Caki2 (cell line): ENCODE measurements around the gene PLA2G2C. TPM values are rescaled to one million over a fixed set of nuclear protein-coding genes. Genes with fewer than 3 reads are reported as not detected.

ENCODE experiments used
- DNase-seq: peaks from one replicate; pipeline ENCODE4 v3.0.0-alpha.2; 2015; ENCODE audit warnings: low read depth
- in situ Hi-C: cut with HindIII; loops from 2 replicates; pipeline ENCODE4 v1.10.0; 2016; ENCODE audit warnings: low sequenced_read_pairs, low pct_unique_long_range_greater_than_20kb, mixed read lengths
- total RNA-seq: library from RNA; depleted of rRNA; stranded (reverse); fragments of >200 nt; shearing (Covaris generic); gene quantifications from 2 replicates; pipeline ENCODE4 v1.2.3, GENCODE V29; 2014; ENCODE audit warnings: low replicate concordance

The PLA2G2C gene
- total RNA-seq, 1 experiment from 2014 or later = not detected

GRCh38 chr1:20168564-20169491 is 17.5 kb downstream of the PLA2G2C start:
- in situ Hi-C loops = no loop called here
- DNase-seq = no peak

DNA sequence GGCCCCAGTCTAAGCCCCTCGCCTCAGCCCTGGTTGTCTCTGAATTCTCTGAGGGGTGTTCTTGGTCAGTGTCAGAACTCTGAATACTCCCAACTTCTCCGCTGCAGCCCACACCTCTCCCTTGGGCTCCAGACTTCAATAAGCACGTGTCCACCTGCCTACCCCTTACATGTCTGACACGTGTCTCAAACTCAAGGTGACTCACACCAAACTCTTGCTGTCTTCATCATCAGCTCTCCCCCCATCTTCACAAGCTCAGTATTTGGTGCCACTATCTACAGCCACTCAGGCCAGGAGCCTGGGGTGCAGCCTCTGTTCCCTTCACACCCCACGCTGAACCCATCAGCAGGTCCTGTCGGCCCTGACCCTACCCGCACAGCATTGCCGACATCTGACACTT is 19.2 kb downstream of the PLA2G2C start:
- no peak for DNase-seq
- in situ Hi-C loops = no loop called here

DNA sequence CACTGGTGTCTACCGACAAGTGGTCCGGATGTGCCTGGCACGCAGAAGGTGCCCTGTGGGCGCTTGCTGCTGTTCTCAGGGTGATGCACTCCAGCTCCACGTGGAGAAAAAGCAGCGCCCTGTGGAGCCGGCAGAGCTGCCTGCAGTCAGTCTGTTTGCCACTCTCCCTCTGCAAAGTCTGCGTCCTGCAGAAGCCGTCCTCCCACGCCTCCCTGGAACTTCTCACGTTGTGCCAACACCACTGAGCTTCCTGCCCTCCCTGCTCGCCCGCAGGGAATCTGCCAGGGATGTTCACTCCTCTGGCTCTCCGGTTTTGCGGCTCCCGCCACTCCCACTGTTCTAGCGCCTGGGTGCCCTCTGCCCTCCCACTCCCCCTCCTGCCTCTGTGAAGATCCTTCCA is 20.3 kb downstream of the PLA2G2C start:
- no peak for DNase-seq
- in situ Hi-C loops = no loop called here

- in situ Hi-C loops = no loop called here
- no peak for DNase-seq
Measured at GRCh38 chr1:20165522-20165951, 20.8 kb downstream of the PLA2G2C start.

DNA sequence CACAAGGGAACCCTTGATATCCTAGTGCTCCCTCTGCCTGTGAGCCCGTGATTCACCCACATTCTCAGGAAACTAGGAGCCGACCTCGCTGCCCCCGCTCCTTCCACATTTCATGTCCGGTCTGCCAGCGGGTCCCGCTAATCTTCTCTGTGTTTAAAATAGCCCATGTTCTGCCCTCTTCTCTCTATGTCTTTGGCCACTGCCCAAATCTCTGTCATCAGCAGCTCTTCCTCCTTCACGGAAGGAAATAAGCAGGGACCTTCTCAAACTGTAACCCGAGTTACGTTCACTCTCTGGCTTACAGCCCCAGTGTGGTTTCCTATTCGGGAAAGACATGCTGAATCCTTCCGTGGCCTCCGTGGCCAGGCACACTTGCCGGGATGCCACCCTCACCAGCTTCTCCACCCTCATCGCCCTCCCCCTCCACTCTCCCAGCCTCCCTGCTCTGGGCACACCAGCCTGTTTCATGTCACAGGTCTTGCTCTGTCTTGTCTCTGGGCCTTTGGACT is 21.6 kb downstream of the PLA2G2C start:
- in situ Hi-C loops = no loop called here
- no peak for DNase-seq

- in situ Hi-C loops = no loop called here
- DNase-seq = no peak
Measured at GRCh38 chr1:20160034-20160433, 26.3 kb downstream of the PLA2G2C start.

DNA sequence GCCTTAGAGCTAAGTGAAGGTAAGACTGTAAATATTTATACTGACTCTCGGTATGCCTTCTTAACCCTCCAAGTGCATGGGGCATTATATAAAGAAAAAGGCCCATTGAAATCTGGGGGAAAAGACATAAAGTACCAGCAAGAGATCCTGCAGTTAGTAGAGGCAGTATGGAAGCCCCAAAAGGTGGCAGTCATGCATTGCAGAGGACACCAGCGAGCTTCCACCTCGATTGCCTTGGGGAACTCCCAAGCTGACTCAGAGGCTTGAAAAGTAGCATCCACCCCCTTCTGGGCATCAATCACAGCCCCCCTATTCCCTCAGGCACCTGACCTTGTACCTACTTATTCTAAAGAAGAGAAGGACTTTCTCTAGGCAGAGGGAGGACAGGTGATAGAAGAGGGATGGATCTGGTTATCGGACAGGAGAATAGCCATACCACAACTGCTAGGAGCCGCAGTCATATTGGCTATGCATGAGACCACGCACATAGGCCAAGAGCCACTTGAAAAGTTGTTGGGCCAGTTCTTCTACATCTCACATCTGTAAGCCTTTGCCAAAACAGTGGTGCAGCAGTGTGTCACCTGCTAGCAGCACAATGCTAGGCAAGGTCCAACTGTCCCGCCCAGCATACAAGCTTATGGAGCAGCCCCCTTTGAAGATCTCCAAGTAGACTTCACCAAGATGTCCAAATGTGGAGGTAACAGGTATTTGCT is 27.8 kb downstream of the PLA2G2C start:
- no peak for DNase-seq
- in situ Hi-C loops = no loop called here

GRCh38 chr1:20154301-20154831 is 32.0 kb downstream of the PLA2G2C start:
- in situ Hi-C loops = no loop called here
- DNase-seq = no peak

DNA sequence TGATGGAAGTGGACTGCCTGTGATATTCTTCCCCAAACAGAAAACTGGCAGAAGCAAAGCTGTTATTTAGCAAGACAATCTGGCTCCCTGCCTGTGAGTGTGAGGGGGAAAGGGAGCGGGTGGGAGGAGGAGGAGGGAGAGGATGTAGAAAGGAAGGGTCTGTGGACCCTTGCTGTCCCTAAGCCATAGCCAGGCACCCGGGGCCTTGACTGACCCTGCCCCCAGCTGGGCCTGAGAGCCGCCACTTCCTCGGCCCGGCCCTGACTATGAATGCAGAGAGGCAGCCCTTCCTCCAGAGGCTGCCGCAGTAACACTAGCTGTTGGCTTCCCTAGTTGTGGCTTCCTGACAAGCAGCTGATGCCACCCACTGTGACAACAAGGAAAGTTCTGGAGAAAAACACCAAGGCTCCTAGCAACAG is 33.3 kb downstream of the PLA2G2C start:
- in situ Hi-C loops = no loop called here
- DNase-seq = no peak

DNA sequence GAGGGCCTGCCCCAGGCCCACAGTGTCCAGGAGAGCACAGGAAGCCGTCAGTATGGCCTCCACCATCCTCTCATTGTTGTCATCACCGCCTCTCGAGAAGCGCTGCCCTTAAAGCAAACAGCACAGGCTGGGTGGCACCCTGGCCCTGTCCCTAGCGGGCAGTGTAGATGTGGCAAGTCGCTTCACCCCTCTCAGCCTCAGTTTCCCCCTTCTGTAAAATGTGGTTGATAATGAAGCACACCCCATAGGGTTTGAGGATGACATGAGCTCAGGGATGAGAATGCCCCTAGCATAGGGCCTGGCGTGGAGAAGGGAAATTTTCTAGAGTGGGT is 33.8 kb downstream of the PLA2G2C start:
- in situ Hi-C loops = no loop called here
- no peak for DNase-seq

DNA sequence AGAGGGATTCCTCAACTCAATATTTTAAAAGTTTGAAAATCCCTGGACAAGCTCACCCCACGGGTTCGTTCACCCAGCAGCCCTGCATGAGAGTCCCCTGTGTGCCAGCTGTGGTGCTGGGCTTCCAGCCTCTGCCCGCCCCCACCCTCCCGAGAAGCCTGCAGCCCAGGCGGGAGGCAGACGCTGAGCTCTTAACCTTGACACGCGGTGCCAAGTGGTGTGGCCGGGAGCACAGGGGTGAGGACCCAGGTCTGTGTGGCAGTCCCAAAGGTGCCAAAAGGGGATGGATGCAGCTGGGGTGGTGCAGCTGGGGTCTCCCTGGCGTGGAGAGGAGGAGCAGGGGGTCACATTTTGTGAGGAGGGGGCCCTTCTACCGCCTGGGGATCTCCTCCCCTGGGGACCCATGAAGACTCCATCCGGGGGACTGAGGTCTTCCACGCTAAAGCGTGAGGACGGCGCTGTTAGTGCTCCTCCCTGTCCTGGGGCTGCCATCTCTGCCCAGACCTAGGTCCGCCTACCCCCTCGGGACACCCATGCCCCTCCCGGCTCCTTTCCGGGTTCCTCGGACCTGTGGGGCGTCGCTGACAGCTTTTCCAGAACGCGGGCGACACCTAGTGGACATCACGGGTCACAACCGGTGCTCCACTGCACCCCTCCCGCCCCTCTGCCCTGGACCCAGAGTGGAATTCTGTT is 34.3 kb downstream of the PLA2G2C start:
- DNase-seq = peak; percentile 51
- in situ Hi-C loops = no loop called here

DNA sequence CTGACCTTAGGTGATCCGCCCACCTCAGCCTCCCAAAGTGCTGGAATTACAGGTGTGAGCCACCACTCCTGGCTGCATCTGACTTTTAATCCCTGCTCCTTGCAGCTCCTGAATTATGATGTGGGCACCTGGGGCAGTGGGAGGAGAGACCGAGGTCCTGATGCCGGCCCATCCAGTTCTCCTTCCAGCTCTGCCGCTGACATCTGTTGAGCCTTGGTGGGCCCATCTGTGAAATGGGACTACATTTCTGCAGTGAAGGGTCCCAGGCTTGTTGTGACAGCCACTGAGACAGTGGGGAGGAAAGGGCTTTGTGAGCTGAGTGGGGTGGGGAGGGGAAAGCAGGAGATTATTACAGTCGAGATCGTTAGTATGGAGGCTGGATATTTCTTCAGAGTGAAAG is 35.3 kb downstream of the PLA2G2C start:
- in situ Hi-C loops = no loop called here

GRCh38 chr1:20150326-20150705 is 36.0 kb downstream of the PLA2G2C start:
- in situ Hi-C loops = no loop called here
- no peak for DNase-seq

More for the DNA sequence above, 35.3 kb downstream of the PLA2G2C start:
- DNase-seq = no peak

DNA sequence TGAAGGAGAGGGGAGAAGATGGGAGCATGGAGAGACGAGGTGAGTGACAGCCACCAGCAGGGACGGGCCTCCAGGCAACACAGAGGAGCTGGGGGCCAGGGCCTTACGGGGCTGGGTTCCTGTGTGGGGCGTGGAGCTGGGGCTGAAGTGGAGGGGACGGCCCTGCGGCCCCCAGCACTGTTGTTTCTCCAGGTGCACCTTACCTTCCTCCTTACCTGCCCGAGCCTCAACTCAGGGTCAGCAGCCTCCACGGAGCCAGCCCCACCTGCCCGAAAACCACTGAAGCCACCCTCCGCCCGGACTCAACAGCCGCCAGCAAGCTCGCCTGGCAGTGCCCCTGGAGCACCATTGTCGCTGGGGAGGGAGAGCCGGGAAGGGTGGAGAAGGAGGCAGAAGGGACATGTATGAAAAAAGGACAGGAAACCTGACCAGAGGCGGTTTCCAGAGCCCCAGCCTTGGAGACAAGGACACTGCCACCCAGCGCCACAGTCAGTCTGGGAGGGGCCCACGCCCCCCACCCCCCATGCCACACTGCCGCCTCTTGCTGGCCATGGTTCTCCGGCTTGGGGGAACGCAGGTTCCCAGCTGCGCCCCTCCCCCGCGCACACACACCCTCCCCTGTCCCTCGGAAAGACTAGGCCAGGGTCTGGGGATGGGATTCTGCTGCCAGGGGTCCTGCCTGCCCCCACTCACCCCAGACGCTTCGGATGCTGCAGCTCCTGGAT is 36.6 kb downstream of the PLA2G2C start:
- no peak for DNase-seq
- in situ Hi-C loops = no loop called here

- no peak for DNase-seq
Measured at GRCh38 chr1:20148571-20149500, 37.5 kb downstream of the PLA2G2C start.

GRCh38 chr1:20147846-20148570 is 38.3 kb downstream of the PLA2G2C start:
- no peak for DNase-seq
- in situ Hi-C loops = no loop called here

More at GRCh38 chr1:20148571-20149500, 37.5 kb downstream of the PLA2G2C start:
- in situ Hi-C loops = no loop called here
